ENCODE measurements around the gene ATP8B2. TPM values are rescaled to one million over a fixed set of nuclear protein-coding genes. Genes with fewer than 3 reads are reported as not detected.
A peak's percentile ranks its signal among the peaks of the same experiment; 100 is the strongest.

Gene ATP8B2
- polyA plus RNA-seq, 1 donor (not counting 4 experiments of a cell fraction or from before 2014, with no cell fraction given): 12.5 TPM

DNA sequence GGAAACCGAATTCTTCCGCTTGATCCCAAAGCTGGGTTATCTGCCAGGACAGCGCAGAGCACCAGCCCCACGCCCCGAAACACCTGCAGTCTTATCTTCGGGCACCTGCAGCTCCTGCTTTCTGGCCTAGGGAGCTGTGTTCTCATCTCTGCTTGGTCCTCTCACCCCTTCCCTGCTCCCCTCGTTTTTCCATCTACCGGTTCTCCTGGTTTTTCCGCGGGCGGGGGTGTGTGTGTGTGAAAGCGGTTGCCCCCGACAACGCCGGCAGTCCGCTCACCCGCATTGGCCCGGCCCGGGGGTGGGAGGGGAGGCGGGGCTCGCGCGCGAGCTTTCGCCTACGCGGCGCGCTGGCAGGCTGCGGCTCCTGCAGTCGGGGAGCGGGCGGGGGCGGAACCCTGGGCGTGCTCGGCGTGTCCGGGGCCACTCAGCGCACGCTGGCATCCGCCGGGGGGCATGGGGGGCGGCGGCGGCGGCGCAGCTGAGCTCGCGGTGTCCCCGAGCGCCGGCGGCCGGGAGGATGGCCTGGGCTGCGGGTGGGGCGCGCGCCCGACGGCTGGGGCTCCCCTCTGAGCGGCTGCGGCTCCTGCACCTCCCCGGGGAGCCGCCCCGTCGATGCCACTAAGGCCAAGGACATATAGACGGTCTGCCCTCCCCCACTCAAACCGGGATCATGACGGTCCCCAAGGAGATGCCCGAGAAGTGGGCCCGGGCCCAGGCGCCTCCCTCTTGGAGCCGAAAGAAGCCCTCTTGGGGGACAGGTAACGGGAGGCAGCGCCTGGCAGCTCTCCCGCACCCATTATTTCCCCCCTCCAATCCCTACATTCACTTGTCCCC, 3.2 kb downstream of the ATP8B2 start:
- Histone ChIP-seq H3K4me3 (ENCODE audit: control insufficient read depth in 2 of 3, extremely low read depth in 1 of 3, insufficient read depth in 2 of 3, low read depth in 1 of 3, low read length in 3 of 3) (peak overlapping the region; percentile 6 to 67 (median 21)), H3K9me3 (ENCODE audit: control insufficient read depth, low read depth, low read length) (no peaks in the 10 kb centered on the region), H3K9me1 (ENCODE audit: control insufficient read depth, extremely low read depth, insufficient read depth, low read length) (no peaks in the 10 kb centered on the region), H3K9ac (ENCODE audit: control insufficient read depth, extremely low read depth, insufficient read depth, low read length) (peak overlapping the region; percentile 43), H4K20me1 (ENCODE audit: control insufficient read depth, extremely low read depth, insufficient read depth, low read length) (no peaks in the 10 kb centered on the region), H3K27me3 (ENCODE audit: control insufficient read depth, extremely low read depth, insufficient read depth, low read length) (no peaks in the 10 kb centered on the region), H3K4me2 (ENCODE audit: control insufficient read depth, extremely low read depth, insufficient read depth, low read depth, low read length) (peak overlapping the region; percentile 80), H3K79me2 (ENCODE audit: control insufficient read depth, insufficient read depth, low read length) (no peaks in the 10 kb centered on the region), H3K36me3 (ENCODE audit: control insufficient read depth in 2 of 2, extremely low read depth in 1 of 2, insufficient read depth in 2 of 2, low read length in 2 of 2) (peaks cover 0 to 3% of the 10 kb centered on the region in 2 experiments), H2AFZ (ENCODE audit: control insufficient read depth, low read length) (no peak overlapping the region), H3K27ac (ENCODE audit: control insufficient read depth, insufficient read depth, low read length) (no peak overlapping the region), H3K4me1 (ENCODE audit: control insufficient read depth, extremely low read depth, insufficient read depth, low read length) (peaks cover 23% of the 10 kb centered on the region)
- FAIRE-seq: no peak
- TF ChIP-seq, protein P1, sequence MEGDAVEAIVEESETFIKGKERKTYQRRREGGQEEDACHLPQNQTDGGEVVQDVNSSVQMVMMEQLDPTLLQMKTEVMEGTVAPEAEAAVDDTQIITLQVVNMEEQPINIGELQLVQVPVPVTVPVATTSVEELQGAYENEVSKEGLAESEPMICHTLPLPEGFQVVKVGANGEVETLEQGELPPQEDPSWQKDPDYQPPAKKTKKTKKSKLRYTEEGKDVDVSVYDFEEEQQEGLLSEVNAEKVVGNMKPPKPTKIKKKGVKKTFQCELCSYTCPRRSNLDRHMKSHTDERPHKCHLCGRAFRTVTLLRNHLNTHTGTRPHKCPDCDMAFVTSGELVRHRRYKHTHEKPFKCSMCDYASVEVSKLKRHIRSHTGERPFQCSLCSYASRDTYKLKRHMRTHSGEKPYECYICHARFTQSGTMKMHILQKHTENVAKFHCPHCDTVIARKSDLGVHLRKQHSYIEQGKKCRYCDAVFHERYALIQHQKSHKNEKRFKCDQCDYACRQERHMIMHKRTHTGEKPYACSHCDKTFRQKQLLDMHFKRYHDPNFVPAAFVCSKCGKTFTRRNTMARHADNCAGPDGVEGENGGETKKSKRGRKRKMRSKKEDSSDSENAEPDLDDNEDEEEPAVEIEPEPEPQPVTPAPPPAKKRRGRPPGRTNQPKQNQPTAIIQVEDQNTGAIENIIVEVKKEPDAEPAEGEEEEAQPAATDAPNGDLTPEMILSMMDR (optimal IDR thresholded peaks at IDR 0.05 in 1 of 3, IDR thresholded peaks at IDR 0.05 in 1 of 3, conservative IDR thresholded peaks at IDR 0.05 in 1 of 3; ENCODE audit: extremely low read depth in 1 of 3, insufficient read depth in 2 of 3, low read length in 3 of 3): no peak
- no peak for TF ChIP-seq EZH2 (IDR thresholded peaks at IDR 0.05; ENCODE audit: low read length)
- dilution Hi-C loops (cut with MboI; ENCODE audit: extremely low pct_ligation_motif_present, low sequenced_read_pairs): no loop called here
- DNase-seq (ENCODE audit: low read depth, low spot score): peak; percentile 33

- dilution Hi-C loops (cut with MboI; ENCODE audit: extremely low pct_ligation_motif_present, low sequenced_read_pairs): no loop called here
- Histone ChIP-seq H3K4me3 (ENCODE audit: control insufficient read depth in 2 of 3, extremely low read depth in 1 of 3, insufficient read depth in 2 of 3, low read depth in 1 of 3, low read length in 3 of 3) (no peak overlapping the region), H3K4me1 (ENCODE audit: control insufficient read depth, extremely low read depth, insufficient read depth, low read length) (peaks cover 23% of the 10 kb centered on the region), H3K27me3 (ENCODE audit: control insufficient read depth, extremely low read depth, insufficient read depth, low read length) (no peaks in the 10 kb centered on the region), H3K9me3 (ENCODE audit: control insufficient read depth, low read depth, low read length) (no peaks in the 10 kb centered on the region), H3K9me1 (ENCODE audit: control insufficient read depth, extremely low read depth, insufficient read depth, low read length) (no peaks in the 10 kb centered on the region), H3K27ac (ENCODE audit: control insufficient read depth, insufficient read depth, low read length) (no peak overlapping the region), H3K36me3 (ENCODE audit: control insufficient read depth in 2 of 2, extremely low read depth in 1 of 2, insufficient read depth in 2 of 2, low read length in 2 of 2) (peaks cover 2 to 3% of the 10 kb centered on the region in 2 experiments), H3K9ac (ENCODE audit: control insufficient read depth, extremely low read depth, insufficient read depth, low read length) (no peak overlapping the region), H2AFZ (ENCODE audit: control insufficient read depth, low read length) (no peak overlapping the region), H3K79me2 (ENCODE audit: control insufficient read depth, insufficient read depth, low read length) (no peaks in the 10 kb centered on the region), H4K20me1 (ENCODE audit: control insufficient read depth, extremely low read depth, insufficient read depth, low read length) (no peaks in the 10 kb centered on the region), H3K4me2 (ENCODE audit: control insufficient read depth, extremely low read depth, insufficient read depth, low read depth, low read length) (peak overlapping the region; percentile 80)
- DNase-seq (ENCODE audit: low read depth, low spot score): no peak
- TF ChIP-seq EZH2 (IDR thresholded peaks at IDR 0.05; ENCODE audit: low read length): no peak
- TF ChIP-seq, protein P1 (optimal IDR thresholded peaks at IDR 0.05 in 1 of 3, IDR thresholded peaks at IDR 0.05 in 1 of 3, conservative IDR thresholded peaks at IDR 0.05 in 1 of 3; ENCODE audit: extremely low read depth in 1 of 3, insufficient read depth in 2 of 3, low read length in 3 of 3): no peak
- FAIRE-seq: no peak
Observed at GRCh38 chr1:154329152-154329521, 3.8 kb downstream of the ATP8B2 start.
